HL-60/S4 (cell line): ENCODE data around the gene LCE1A.

Experiments used
- in situ Hi-C: fragments of 300-500 bp; cut with MboI; formaldehyde crosslinking; loops from 2 replicates; pipeline ENCODE4 v1.14.3; 2022; ENCODE audit warnings: low sequenced_read_pairs

Gene LCE1A, protein sequence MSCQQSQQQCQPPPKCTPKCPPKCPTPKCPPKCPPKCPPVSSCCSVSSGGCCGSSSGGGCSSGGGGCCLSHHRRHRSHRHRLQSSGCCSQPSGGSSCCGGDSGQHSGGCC

GRCh38 chr1:152827173-152827572 is at the start of gene LCE1A:
TSS of gene LCE1A (plus strand) at chr1:152827473. CDS start at chr1:152827473, 0 bp downstream.
- in situ Hi-C loops = no loop called here

DNA sequence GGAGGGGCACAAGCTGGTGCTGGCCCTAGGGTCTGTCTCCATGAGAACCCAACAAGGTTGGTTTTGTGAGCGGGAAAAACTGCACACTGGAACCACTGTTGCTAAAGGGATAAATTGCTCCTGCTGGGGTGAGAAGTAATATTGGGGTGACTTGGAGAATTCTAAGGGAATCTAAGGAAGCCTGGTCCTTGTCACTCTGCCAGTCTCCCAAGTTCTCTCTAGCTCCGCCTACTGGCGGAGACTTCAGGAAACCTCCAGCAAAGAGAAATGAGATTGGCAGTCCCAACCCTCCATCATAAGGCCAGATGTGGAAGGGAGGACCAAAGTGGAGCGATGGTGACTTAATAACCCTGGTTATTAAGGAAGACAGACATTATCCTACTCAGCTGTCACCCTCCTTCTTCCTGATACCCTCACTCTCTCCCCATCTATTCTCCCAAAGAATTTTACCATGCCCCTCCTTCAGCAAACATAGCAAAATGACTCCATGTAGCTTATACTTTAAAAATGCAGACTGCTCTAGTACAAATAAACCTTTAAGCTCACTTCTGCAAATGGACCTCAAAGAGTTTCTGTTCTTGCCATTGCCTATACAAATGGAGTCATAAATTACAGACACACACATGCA is 49.6 kb upstream of the LCE1A start:
- in situ Hi-C loops = no loop called here

GRCh38 chr1:152783095-152783494 is 44.2 kb upstream of the LCE1A start:
- in situ Hi-C loops = no loop called here

- in situ Hi-C loops = no loop called here
Observed at GRCh38 chr1:152786077-152786476, 41.2 kb upstream of the LCE1A start, which contains the start of gene LCE1E. TSS of gene LCE1E (plus strand) at chr1:152786257. CDS start at chr1:152787300, 1,043 bp downstream.

- in situ Hi-C loops = no loop called here
Observed at GRCh38 chr1:152795686-152796085, 31.6 kb upstream of the LCE1A start.

DNA sequence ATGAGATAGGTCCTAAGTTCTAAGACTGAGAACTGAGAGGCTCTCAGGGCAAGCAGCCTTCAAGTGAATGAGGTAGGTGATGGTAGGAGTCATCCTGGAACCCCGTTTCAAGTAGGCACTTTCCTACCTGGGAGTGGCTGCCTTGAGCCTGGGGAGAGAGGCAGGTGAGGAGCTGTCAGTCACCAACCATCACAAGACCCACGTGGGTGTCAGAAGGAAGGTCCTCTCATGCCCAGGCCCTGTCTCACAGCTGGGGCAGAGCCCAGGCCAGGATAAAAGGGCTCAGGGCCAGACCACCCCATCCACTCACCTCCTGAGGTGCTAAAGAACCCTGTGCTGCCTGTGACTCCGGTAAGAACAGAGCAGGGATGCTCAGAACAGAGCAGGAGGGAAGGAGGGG is 30.9 kb upstream of the LCE1A start, which contains the start of gene LCE1D:
LCE1D (plus strand) TSS at position 301 of the 400 bp plus-strand sequence. CDS start 1,074 bp downstream, outside the sequence.
- in situ Hi-C loops = no loop called here

GRCh38 chr1:152801333-152801732 is 25.9 kb upstream of the LCE1A start:
- in situ Hi-C loops = no loop called here

DNA sequence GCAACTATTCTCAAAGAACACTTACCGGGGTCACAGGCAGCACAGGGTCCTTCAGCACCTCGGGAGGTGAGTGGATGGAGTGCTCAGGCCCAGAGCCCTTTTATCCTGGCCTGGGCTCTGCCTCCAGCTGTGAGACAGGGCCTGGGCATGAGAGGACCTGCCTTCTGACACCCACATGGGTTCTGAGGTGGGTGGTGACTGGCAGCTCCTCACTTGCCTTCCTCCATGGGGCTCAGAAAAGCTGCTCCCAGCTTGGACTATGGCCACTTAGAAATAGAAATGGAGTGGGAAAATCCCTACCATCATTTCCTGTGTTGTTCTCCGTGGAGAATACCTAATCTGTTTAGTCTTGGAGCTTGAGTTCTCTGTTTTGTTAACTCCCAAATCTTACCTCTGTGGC is 20.7 kb upstream of the LCE1A start, which contains the start of gene LCE1C:
LCE1C (minus strand) TSS at position 76 of the 400 bp plus-strand sequence. CDS start 1,173 bp downstream, outside the sequence.
- in situ Hi-C loops = no loop called here

DNA sequence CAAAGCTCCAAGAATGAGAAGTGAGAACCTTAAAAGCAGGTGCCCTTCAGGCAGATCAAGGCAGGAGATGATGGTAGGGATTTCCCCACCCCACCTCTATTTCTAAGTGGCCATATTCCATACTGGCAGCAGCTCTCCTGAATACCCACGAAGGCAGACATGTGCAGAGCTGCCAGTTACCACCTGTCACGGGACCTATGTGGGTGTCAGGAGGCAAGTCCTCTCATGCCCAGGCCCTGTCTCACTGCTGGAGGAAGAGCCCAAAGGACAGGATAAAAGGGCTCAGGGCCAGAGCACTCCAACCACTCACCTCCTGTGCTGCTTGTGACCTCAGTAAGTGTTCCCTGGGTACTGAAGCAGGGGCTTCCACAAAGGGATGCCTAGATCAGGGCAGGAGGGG is 16.2 kb upstream of the LCE1A start:
- in situ Hi-C loops = no loop called here

DNA sequence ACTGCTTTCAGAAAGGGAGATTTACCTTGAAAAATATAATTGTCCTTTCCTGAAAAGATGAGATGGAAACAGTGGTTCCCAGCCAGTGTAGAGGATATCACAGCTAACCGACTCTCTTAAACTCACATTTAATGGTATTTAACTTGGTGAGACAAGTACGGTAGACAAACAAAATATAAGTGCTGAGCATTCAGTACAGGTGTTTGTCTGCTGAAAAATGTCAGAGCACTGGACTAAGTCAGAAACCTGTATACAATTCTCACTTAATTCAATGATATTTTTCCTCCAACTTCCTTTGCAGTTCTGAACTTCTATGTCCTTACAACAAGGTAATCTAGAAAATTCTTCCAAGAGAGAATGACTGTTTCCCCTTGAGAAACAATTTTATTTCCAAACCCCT is 15.6 kb upstream of the LCE1A start, which contains the start of gene LCE1B:
LCE1B (plus strand) TSS at position 301 of the 400 bp plus-strand sequence. CDS start 476 bp downstream, outside the sequence.
- in situ Hi-C loops = no loop called here

- in situ Hi-C loops = no loop called here
Observed at GRCh38 chr1:152817309-152817708, 10.0 kb upstream of the LCE1A start.

DNA sequence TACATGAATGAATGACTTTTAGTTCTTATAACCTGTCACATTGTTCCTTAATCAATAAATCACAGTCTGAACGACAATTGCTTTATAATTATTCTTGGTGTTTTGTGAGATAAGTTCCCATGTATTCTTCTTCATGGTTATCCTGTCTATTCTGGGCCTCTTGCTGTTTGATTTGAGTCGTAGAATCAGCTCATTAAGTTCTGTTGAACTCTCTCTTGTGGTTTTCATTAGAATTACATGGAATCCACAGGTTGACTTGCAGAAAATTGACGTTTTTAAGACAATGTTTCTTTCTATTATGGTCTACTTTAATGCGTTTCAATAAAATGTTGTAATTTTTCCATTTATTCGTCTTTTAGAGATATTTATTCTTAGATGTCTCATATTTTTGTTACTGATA is 4.0 kb upstream of the LCE1A start:
- in situ Hi-C loops = no loop called here

DNA sequence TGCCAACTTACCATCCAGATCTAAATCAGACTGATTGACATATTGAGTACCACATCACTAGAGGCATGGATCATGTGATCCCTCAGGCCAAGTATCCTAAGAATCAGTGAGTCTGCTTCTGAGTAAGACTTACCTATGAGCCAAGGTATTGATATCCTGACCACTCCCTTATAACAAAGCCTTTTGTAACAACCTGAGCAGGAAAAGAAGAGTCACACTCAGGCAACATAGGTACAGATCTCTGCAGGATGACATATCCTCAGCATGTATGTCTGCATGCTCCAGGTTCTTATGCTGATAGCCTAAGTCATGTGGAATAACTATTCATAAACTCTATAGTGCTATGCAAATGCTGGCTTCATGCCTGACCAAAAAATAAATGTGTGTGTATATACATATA is 2.3 kb upstream of the LCE1A start:
- in situ Hi-C loops = no loop called here

GRCh38 chr1:152836870-152837269 is 9.6 kb downstream of the LCE1A start:
- in situ Hi-C loops = no loop called here

DNA sequence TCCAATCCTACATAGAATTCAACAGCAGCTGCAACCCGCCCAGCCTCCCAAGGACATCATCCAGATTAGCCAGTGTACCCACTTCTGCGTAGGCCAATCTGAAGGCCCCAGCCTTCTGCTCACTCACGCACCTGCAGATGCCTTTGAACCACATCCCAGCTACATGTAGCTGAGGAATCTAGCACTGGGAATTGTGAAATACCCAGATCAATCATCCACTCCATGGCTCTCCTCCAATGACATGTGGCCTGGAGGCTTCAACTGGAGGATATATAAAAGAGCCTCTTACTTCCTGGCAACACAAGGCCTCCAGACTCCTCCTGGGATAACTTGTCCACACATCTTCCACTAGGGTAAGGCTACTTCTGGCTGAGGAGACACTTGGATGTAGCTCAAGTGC is 15.3 kb downstream of the LCE1A start, which contains the start of gene LCE6A:
LCE6A (plus strand) TSS at position 301 of the 400 bp plus-strand sequence. CDS start 665 bp downstream, outside the sequence.
- in situ Hi-C loops = no loop called here

GRCh38 chr1:152855661-152856060 is 28.4 kb downstream of the LCE1A start:
- in situ Hi-C loops = no loop called here

GRCh38 chr1:152858062-152858461 is 30.8 kb downstream of the LCE1A start:
- in situ Hi-C loops = no loop called here

GRCh38 chr1:152859696-152860095 is 32.4 kb downstream of the LCE1A start, which contains the start of gene LCE7A:
TSS of gene LCE7A (plus strand) at chr1:152859996. CDS start at chr1:152860698, 702 bp downstream.
- in situ Hi-C loops = no loop called here

DNA sequence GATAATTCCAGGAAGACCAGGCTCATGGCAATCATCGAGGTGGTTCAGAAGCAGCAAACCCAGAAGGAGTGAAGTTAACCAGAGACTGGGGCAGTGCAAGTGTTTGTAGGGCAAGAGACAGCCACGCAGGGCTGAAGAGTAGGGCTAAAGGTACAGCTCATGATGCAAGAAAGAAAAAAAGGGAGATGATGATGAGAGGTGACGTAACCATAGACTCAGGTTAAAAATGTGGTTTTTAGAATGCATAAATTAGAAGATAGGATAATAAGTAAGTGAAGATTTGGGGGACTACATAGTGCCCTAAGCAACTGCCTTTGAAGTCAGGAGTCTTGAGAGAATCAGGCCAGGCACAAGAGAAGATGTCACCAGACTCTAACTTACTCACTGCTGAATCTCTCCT is 32.9 kb downstream of the LCE1A start:
- in situ Hi-C loops = no loop called here

DNA sequence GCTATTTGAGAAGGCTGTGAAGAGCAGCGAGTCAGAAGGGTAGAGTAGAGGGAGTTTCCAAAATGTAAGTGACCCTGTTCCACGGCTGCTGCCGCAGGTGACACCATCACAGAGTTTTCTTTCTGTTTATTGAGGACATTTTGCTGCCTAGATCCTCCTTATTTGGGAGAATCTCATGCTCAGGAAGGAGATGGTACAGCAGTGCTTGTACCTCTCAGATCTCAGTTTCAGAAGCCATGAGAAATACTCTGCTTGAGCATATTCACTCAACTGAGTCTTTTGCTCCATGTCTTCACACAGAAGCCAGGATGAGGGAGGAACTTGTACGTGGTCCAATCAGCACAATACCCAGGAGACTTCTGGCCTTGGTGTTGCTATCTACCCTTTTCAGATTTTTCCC is 34.1 kb downstream of the LCE1A start:
- in situ Hi-C loops = no loop called here

GRCh38 chr1:152864443-152864842 is 37.2 kb downstream of the LCE1A start:
- in situ Hi-C loops = no loop called here

DNA sequence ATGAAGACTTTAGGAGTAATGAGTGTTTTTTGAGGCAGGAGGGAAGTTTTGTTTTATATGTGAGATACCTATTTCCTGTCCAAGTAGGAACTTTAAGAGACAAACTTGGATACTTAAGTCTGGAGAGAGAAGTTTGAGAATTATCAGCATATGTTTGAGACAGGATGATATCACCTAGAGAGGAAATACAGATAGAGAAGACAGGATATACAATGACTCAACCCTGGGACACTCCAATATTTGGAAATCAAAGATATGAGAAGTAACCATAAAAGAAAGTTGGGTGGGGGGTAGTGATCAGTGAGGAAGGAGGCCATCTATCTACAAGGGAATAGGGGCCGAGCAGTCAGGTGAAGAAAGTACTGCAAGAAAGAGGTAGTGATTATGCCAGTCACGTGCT is 39.0 kb downstream of the LCE1A start:
- in situ Hi-C loops = no loop called here
